Measurements from ENCODE around the gene B3GNT5.
"Not testable (repeated sequence)": the region's sequence is repeated elsewhere in the genome, so short reads cannot be mapped to it uniquely, and the experiment has no call there.

The B3GNT5 gene

DNA sequence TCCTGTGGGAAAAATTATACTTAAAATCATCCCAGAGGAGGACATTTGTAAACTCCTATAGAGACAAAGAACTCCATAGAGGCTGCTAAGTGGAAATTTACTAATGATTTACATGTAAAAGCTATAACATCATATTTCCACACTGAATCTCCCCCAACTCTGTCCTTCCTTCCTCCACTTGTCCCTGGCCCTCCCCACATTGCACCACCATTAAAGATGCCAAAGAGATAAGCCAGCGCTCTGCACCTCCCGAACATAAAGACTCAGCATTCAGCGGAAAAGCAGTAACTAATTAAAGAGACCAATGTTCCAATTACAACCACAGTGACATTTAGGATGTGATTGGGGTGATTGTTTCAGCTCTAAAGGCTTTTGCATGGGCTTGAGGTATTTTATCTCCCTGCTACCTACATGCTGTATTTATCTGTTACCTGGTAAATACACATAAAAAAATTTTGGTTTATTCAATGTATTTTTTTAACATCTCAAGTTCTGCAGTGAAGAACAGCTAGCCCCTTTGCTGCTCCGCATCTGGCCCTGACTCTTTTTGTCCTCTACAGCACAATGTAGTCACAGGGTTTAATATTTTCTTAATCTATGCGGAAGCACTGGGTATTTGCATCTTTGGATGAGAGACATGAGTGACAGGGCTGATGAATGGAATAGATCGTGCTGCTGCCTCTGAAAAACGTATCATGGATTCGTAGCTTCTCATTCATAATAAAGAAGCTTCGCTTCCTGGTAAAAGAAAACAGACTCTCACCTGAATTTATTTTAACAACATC is 35.3 kb upstream of the B3GNT5 start:
- no peak for DNase-seq (ENCODE audit: low read depth in 1 of 2, low spot score in 1 of 2)
- TF ChIP-seq JUND (IDR thresholded peaks at IDR 0.05; ENCODE audit: low read depth) = no peak
- in situ Hi-C loops (cut with HindIII; ENCODE audit: low pct_unique_long_range_greater_than_20kb, low sequenced_read_pairs) = no loop called here

DNA sequence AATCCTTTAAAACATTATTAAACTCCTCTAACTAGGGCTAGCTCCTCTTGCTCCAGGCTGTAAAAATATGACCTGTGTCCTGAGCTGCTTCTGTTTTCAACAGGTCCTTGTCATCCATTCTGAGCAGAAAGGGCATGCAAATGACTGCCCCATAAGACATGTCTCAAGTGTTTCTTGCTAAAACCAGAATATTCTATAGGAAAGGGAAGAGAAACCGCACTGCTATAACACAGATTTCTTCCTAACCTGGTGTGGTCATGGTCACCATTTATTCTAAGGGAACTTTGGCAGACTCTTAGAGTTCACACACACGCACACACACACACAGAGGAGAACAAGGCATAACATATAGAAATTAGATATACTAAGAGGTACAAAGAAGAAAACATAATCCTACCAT is 34.2 kb upstream of the B3GNT5 start:
- no peak for DNase-seq (ENCODE audit: low read depth in 1 of 2, low spot score in 1 of 2)
- in situ Hi-C loops (cut with HindIII; ENCODE audit: low pct_unique_long_range_greater_than_20kb, low sequenced_read_pairs) = no loop called here
- TF ChIP-seq JUND (IDR thresholded peaks at IDR 0.05; ENCODE audit: low read depth) = no peak

DNA sequence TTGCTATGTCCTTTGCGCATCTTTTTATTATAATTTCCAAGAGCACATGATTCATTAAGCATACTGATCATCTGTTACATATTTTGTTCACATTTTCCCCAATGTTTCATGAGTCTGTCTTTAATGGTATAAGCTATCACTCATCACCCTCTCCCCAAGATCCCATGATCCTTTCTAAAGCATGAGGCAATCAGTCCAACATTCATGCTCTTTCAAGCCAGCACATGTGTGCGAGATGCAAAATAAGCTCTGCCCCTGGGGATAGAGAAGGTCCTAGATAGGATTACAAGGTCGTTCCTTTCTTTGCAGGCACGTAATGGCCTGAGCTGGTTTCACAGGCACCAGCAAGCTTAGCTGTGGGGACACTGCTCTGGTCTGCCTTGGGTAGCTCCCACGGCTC is 32.2 kb upstream of the B3GNT5 start:
- in situ Hi-C loops (cut with HindIII; ENCODE audit: low pct_unique_long_range_greater_than_20kb, low sequenced_read_pairs) = no loop called here
- TF ChIP-seq JUND (IDR thresholded peaks at IDR 0.05; ENCODE audit: low read depth) = no peak
- no peak for DNase-seq (ENCODE audit: low read depth in 1 of 2, low spot score in 1 of 2)

DNA sequence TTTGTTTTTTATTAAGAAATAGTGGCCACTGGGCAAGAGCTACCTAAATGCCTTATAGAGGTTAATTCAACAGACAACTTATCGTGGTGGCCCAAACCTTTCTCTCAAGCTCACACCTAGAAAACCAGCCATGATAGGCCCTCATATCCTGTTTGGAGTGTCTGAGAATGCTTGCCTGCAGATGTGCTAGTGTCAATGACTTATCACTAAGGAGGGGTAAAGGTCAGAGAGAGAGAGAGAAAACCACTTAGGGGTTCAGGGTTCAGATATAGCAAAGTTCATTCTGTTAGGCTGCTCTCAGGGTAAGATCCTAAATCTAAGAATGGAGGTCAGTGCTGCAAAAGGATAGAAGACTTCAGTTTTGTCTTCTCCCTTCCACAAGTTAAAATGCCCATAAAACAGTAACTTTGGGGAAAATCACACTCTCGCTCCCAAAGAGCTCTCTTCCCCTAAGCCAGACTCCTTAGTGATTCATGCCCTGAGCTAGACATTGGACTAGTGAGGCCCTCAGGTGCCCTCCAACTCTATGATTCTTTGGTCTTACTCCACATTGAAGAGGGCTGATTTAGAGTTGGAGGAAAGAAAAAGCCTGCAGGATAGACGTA is 30.3 kb upstream of the B3GNT5 start:
- TF ChIP-seq JUND (IDR thresholded peaks at IDR 0.05; ENCODE audit: low read depth) = no peak
- in situ Hi-C loops (cut with HindIII; ENCODE audit: low pct_unique_long_range_greater_than_20kb, low sequenced_read_pairs) = no loop called here
- DNase-seq (ENCODE audit: low read depth in 1 of 2, low spot score in 1 of 2) = no peak

DNA sequence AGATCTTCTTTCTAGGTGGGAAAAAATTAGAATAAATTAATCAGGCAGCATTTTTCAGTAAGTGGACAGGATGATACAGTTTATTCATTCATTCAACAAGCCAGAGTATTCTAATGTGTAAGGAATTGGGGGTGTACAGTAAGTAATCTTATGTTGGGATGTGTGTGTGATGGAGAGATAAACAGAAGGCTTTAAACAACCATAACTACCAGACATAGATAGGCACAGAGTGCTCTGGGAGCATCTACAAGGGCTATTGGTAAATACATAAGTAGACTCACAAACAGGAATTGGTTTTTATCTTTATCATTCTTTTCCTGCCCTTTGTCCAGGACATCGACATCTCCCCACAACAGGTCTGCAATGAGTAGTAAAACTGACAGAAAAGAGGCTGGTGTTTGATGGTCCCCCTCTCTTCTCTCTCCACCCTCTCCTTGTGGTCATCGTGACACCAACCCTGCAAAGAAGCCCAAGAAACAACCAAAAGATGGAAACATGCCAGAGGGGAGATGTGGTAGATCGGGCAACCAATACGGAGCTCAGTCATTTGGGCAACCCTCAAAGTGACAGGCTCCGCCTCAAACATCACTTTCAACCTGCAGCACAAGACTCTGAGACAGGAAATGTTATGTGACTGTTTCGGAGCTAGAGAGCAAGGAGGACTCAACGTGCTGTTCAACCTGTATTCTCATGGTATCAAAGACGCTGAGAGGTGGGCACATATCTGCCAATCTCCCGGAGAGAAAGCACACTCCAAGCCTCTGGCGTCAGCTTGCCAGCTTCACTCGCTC is 28.7 kb upstream of the B3GNT5 start:
- TF ChIP-seq JUND (IDR thresholded peaks at IDR 0.05; ENCODE audit: low read depth) = no peak

DNA sequence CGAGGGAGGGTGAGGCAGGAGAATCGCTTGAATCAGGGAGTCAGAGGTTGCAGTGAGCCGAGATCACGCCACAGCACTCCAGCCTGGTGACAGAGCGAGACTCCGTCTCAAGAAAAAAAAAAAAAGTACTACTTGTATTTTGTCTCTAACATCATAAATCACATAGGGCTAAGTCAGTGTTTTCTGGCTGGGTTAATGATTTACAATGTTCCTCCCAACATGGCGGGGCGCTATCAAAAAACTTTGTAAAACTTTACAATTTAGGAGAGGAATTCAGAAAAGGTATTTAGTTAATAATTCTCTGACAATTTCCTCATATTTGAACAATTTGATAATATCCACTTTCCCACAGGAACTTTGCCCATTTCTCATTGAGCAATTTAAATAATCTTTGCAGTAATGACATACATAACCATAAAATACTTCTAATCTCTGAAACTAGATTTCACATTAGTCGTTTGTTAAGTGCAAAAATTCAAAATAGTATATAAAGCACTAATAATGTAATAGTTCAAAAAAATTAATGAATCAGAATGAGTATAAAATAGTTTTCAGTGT is 26.6 kb upstream of the B3GNT5 start:
- DNase-seq (ENCODE audit: low read depth in 1 of 2, low spot score in 1 of 2) = no peak
- no peak for TF ChIP-seq JUND (IDR thresholded peaks at IDR 0.05; ENCODE audit: low read depth)
- in situ Hi-C loops (cut with HindIII; ENCODE audit: low pct_unique_long_range_greater_than_20kb, low sequenced_read_pairs) = no loop called here

More for the DNA sequence above, 28.7 kb upstream of the B3GNT5 start:
- in situ Hi-C loops (cut with HindIII; ENCODE audit: low pct_unique_long_range_greater_than_20kb, low sequenced_read_pairs) = no loop called here
- no peak for DNase-seq (ENCODE audit: low read depth in 1 of 2, low spot score in 1 of 2)

DNA sequence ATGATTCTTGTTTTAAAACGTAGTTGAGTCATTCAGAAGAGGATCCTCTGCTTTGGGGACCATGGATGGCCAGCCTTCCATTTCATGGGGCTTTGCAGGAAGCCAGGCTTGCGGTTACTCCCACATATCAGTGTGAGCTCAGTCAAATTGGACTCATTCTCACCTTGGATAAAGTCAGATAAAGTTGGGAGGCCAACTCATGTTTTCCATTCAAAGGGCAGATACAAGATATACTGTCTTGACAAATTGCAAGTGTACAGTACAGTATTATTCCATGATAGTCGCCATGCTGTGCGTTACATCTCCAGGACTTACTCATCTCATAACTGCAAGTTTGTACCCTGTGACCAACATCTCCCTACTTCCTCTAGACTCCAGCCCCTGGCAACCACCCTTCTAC is 25.5 kb upstream of the B3GNT5 start:
- in situ Hi-C loops (cut with HindIII; ENCODE audit: low pct_unique_long_range_greater_than_20kb, low sequenced_read_pairs) = no loop called here
- no peak for TF ChIP-seq JUND (IDR thresholded peaks at IDR 0.05; ENCODE audit: low read depth)
- DNase-seq (ENCODE audit: low read depth in 1 of 2, low spot score in 1 of 2) = no peak

DNA sequence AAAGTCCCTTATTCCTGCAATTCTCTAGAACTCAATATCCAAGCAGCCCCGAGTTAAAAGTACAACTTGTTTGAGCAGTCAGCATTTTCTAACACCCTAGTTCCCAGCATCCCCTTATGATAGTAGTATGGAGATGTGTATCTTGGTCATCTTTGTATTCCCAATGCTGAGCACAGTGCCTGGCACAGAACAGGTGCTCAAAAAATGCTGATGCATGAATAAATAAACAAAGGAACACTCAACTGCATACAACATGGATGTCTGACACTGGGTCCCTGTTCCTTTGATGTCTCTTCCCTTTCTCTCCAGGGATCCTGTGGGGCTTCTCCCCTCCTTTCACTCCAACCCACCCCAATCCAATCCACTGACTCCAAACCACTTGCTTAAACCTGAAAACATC is 23.9 kb upstream of the B3GNT5 start:
- no peak for TF ChIP-seq JUND (IDR thresholded peaks at IDR 0.05; ENCODE audit: low read depth)
- DNase-seq (ENCODE audit: low read depth in 1 of 2, low spot score in 1 of 2) = no peak
- in situ Hi-C loops (cut with HindIII; ENCODE audit: low pct_unique_long_range_greater_than_20kb, low sequenced_read_pairs) = no loop called here

DNA sequence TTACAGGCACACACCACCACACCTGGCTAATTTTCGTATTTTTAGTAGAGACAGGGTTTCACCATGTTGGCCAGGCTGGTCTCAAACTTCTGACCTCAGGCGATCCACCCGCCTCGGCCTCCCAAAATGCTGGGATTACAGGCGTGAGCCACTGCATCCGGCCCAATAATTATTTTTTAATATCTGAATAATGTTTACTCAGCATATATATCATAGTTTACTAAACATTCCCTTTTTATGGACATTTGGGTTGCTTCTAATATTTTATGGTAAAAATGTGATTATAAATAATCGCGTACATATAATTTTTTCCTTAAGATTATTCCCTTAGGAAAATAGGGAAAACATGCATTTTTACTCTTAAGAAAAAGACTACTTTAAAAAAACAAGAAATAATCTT is 22.8 kb upstream of the B3GNT5 start:
- DNase-seq (ENCODE audit: low read depth in 1 of 2, low spot score in 1 of 2); in situ Hi-C loops (cut with HindIII; ENCODE audit: low pct_unique_long_range_greater_than_20kb, low sequenced_read_pairs): not testable (repeated sequence)

DNA sequence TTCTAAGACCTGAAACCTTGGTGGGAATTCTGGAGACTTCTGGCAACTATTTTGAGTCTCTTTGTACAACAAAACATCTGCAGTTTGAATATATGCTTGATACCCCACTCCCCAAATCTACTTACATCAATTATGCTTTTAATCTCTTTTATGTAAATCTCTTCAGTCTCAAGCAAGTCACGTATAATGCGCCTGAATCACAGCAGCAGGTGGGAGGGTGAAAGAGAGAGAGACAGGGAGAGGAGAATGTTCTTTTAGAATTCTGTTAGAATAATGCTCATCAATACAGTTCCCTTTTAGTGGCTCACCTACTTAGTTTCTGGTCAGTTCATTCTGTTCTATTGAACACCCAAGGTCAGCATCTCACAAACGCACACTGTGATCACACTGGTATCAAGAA is 22.2 kb upstream of the B3GNT5 start:
- in situ Hi-C loops (cut with HindIII; ENCODE audit: low pct_unique_long_range_greater_than_20kb, low sequenced_read_pairs) = no loop called here
- no peak for DNase-seq (ENCODE audit: low read depth in 1 of 2, low spot score in 1 of 2)
- no peak for TF ChIP-seq JUND (IDR thresholded peaks at IDR 0.05; ENCODE audit: low read depth)

DNA sequence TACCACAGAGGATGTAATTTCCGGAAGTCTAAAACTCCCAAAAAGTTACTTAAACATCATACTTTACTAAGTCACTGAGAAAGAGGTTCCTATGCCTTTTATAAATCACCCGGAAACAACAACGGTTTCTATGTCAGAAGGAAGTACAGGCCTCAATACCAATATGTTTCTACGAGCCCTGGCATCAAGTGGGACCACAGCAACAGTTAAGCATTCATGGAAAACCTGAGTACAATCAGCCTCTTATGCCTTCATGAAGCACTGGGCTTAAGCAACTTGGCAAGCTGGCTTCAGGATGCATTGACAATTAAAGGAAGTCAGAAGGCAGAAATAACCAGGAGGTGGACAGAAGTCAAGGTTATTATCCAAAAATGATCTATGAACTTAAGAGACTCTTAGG is 19.1 kb upstream of the B3GNT5 start:
- no peak for DNase-seq (ENCODE audit: low read depth in 1 of 2, low spot score in 1 of 2)
- in situ Hi-C loops (cut with HindIII; ENCODE audit: low pct_unique_long_range_greater_than_20kb, low sequenced_read_pairs) = no loop called here
- TF ChIP-seq JUND (IDR thresholded peaks at IDR 0.05; ENCODE audit: low read depth) = no peak

DNA sequence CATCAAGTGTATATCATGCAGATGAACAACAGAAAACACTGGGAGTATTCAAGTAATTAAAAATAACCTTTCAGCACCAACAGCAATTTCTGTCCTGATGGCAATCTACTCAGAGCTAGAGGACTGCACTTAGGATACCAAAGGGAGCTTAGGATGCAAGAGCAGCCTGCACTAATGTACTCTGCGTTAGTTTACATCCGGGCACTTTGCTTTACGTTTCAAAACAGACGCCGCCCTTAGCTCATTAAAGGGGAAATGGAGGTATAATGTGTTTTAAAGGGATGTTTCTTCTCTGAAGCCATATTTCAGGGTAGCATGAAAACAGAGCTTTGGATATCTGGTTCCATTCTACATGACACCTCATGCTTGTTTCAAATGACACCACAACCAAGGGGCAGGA is 14.0 kb upstream of the B3GNT5 start:
- in situ Hi-C loops (cut with HindIII; ENCODE audit: low pct_unique_long_range_greater_than_20kb, low sequenced_read_pairs) = no loop called here
- TF ChIP-seq JUND (IDR thresholded peaks at IDR 0.05; ENCODE audit: low read depth) = no peak
- DNase-seq (ENCODE audit: low read depth in 1 of 2, low spot score in 1 of 2) = peak; percentile 36 to 71

DNA sequence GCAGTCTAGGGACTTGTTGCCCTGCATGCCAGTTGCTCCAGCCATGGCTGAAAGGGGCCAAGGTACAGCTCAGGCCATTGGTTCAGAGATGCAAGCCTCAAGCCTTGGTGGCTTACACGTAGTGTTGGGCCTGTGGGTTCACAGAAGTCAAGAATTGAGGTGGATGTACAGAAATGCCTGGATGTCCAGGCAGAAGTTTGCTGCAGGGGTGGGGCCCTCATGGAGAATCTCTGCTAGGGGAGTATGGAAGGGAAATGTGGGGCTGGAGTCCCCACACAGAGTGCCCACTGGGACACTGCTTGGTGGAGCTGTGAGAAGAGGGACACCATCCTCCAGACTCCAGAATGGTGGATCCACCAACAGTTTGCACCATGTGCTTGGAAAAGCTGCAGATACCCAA is 10.6 kb upstream of the B3GNT5 start:
- no peak for TF ChIP-seq JUND (IDR thresholded peaks at IDR 0.05; ENCODE audit: low read depth)
- in situ Hi-C loops (cut with HindIII; ENCODE audit: low pct_unique_long_range_greater_than_20kb, low sequenced_read_pairs) = no loop called here

More for the DNA sequence above, 10.6 kb upstream of the B3GNT5 start:
- DNase-seq (ENCODE audit: low read depth in 1 of 2, low spot score in 1 of 2) = no peak

All from T47D (cell line).